Fibroblast of villous mesenchyme (primary cell): ENCODE measurements around the gene IGHMBP2. TPM values are rescaled to one million over a fixed set of nuclear protein-coding genes. Genes with fewer than 3 reads are reported as not detected.
A peak's percentile ranks its signal among the peaks of the same experiment; 100 is the strongest.

Source experiments
- DNase-seq: peaks from one replicate; pipeline ENCODE4 v3.0.0-alpha.2; 2010; ENCODE audit warnings: low read depth
- H3K4me3 ChIP-seq: 2 replicates; pipeline ENCODE4 v1.5.1; 2011; ENCODE audit warnings: low read depth, mild to moderate bottlenecking, low read length
- total RNA-seq: library from RNA; depleted of rRNA; stranded (reverse); fragments of >200 nt; gene quantifications from 2 replicates; pipeline ENCODE4 v1.2.3, GENCODE V29; 2012
- TF ChIP-seq, protein P1 (sequence below): IDR thresholded peaks from 2 replicates; pipeline ENCODE4 v1.5.1; 2012; ENCODE audit warnings: low read depth, mild to moderate bottlenecking, low read length; ENCODE audit not compliant: insufficient read depth

Gene IGHMBP2
- total RNA-seq, 1 donor = 9.9 TPM

GRCh38 chr11:68939583-68940555 lies 36.2 kb downstream of the IGHMBP2 start:
- TF ChIP-seq, protein P1, sequence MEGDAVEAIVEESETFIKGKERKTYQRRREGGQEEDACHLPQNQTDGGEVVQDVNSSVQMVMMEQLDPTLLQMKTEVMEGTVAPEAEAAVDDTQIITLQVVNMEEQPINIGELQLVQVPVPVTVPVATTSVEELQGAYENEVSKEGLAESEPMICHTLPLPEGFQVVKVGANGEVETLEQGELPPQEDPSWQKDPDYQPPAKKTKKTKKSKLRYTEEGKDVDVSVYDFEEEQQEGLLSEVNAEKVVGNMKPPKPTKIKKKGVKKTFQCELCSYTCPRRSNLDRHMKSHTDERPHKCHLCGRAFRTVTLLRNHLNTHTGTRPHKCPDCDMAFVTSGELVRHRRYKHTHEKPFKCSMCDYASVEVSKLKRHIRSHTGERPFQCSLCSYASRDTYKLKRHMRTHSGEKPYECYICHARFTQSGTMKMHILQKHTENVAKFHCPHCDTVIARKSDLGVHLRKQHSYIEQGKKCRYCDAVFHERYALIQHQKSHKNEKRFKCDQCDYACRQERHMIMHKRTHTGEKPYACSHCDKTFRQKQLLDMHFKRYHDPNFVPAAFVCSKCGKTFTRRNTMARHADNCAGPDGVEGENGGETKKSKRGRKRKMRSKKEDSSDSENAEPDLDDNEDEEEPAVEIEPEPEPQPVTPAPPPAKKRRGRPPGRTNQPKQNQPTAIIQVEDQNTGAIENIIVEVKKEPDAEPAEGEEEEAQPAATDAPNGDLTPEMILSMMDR = no peak
- no peak for DNase-seq
- H3K4me3 ChIP-seq = no peak overlapping the region

- TF ChIP-seq, protein P1 = no peak
- no peak overlapping the region for H3K4me3 ChIP-seq
- no peak for DNase-seq
These were observed 37.1 kb downstream of the IGHMBP2 start for GRCh38 chr11:68940651-68941323.

DNA sequence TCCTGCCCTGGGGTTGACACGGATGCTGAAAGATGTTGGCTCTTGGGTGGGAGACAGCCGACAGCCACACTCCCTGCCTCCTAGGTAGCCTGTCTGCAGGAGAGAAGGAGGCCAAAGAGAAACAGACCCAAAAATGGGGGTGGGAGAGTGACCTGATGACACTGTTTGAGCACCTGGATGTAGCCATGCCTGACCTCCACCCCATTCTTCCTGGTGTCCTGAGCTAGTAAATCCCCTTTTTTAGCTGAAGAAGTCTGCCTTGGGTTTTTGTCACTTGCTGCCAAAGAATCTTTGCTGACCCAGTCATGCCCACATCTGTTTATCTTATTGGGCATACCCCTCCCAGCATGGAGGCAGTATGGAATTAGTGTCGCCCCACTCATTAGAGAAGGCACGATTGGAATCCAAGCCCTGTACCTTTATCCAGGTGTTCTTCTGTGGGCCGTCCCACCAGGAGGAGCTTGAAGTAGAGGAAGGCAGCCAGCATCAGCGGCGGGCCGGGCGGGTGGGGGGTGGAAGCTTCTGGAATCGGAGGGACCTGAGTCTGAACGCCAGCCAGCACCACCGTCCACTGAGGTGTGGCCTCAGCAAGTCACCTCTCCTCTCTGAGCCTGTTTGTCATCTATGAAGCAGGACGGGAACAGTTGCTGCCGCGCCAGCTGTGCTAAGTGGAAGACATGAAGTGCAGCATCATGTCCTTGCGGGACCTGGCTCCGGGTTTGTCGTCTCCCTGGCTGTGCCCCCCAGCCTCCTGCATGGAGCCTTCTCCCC lies 37.8 kb downstream of the IGHMBP2 start:
- TF ChIP-seq, protein P1 = no peak
- H3K4me3 ChIP-seq = no peak overlapping the region
- DNase-seq = no peak

DNA sequence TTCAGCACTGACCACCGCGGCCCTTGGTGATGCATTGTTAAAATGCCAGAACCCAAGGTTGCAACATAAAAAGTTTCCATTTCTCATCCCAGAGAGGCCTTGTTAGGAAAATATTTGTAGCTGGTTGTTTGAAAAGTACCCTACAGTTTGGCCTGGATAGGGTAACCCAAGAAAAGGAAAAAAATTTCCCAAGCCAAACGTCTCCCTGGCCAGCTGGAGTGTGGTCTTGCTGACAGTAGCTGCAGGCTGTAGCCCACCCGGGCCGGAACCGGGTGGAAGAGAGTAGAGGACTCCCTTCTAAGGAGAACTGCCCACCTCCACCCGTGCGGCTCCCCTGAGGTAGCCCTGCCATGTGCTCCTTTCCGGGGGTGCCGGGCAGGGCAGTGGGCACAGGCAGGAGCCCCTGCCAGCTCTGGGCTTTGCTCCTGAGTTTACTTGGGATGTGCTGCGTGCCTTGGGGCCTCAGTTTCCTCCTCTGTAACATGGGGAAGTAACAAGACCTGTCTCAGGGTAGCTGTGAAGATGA lies 38.5 kb downstream of the IGHMBP2 start:
- TF ChIP-seq, protein P1 = no peak
- DNase-seq = peak; percentile 34
- no peak overlapping the region for H3K4me3 ChIP-seq

- no peak overlapping the region for H3K4me3 ChIP-seq
- TF ChIP-seq, protein P1 = no peak
- no peak for DNase-seq
These were observed 39.1 kb downstream of the IGHMBP2 start for GRCh38 chr11:68942751-68943271.
